Esophagus muscularis mucosa (tissue), 4 donors: ENCODE results near the gene LMF2. TPM values are rescaled to one million over a fixed set of nuclear protein-coding genes. Genes with fewer than 3 reads are reported as not detected.

Experiments
- DNase-seq: peaks from one replicate; pipeline ENCODE4 v3.0.0-alpha.2; 2017; ENCODE audit errors: extremely low spot score
- H3K27ac ChIP-seq, 4 donors: fragments of 200-600 bp; sonication (generic); replicated peaks in 1 of 4; 1 replicate in 3 of 4; 2 replicates in 1 of 4; pipeline ENCODE4 v1.5.1; 2016 to 2019; ENCODE audit warnings: mild to moderate bottlenecking in 1 of 4
- H3K27me3 ChIP-seq, 4 donors: fragments of 200-600 bp; sonication (generic); one replicate each; pipeline versions ENCODE4 v1.5.1 to v1.6.0; 2016 to 2019
- H3K36me3 ChIP-seq, 4 donors: fragments of 200-600 bp; sonication (generic); one replicate each; pipeline ENCODE4 v1.5.1; 2016 to 2019
- H3K4me1 ChIP-seq, 4 donors: fragments of 200-600 bp; sonication (generic); one replicate each; pipeline ENCODE4 v1.5.1; 2016 to 2019
- H3K4me3 ChIP-seq, 4 donors: fragments of 200-600 bp; sonication (generic); 1 replicate in 2 of 4; 2 replicates in 2 of 4; pipeline ENCODE4 v1.5.1; 2016 to 2019; ENCODE audit warnings: mild to moderate bottlenecking in 4 of 4, moderate library complexity in 1 of 4
- H3K9me3 ChIP-seq, 4 donors: fragments of 200-600 bp; sonication (generic); 1 replicate in 3 of 4; 2 replicates in 1 of 4; pipeline ENCODE4 v1.5.1; 2016 to 2019
- EP300 ChIP-seq: sonication (generic); formaldehyde crosslinking; IDR thresholded peaks from one replicate; pipeline ENCODE4 v1.6.1; 2017; ENCODE audit warnings: antibody characterized with exemption
- POLR2A ChIP-seq: fragments of 450-650 bp; IDR thresholded peaks from one replicate; pipeline ENCODE4 v1.6.1; 2017; ENCODE audit warnings: antibody characterized with exemption, moderate library complexity, mild to moderate bottlenecking, low read depth
- POLR2AphosphoS5 ChIP-seq, 2 donors: sonication (generic); formaldehyde crosslinking; IDR thresholded peaks; one replicate each; pipeline ENCODE4 v1.6.1; 2017; ENCODE audit warnings: antibody characterized with exemption in 2 of 2
- WGBS: methylation state at CpG from one replicate; pipeline ENCODE4 v1.1.5; 2018; 5-methylcytosine and 5-hydroxymethylcytosine counted together
- intact Hi-C: fragments of 100-400 bp; cut with DNase I; formaldehyde crosslinking; loops from one replicate; pipeline ENCODE4 v1.15.1; 2023
- total RNA-seq, 4 donors: library from RNA; depleted of rRNA; stranded (reverse); fragments of >200 nt; gene quantifications; one replicate each; pipeline versions ENCODE4 v1.1.0 to v1.2.1, GENCODE V29; 2016
- TF ChIP-seq, protein P1 (sequence below), 3 experiments: fragments of 200-600 bp in 2 of 3; fragments of 450-650 bp in 1 of 3; sonication (generic) in 2 of 3; IDR thresholded peaks; one replicate each; pipeline ENCODE4 v1.5.1; 2017 to 2019; ENCODE audit warnings: antibody characterized with exemption in 3 of 3, mild to moderate bottlenecking in 2 of 3, moderate library complexity in 1 of 3

The LMF2 gene
- total RNA-seq, 4 donors from 2014 or later, result 34.9 to 67.1 (median 46.8) TPM

- Histone ChIP-seq H3K4me3 (no peak overlapping the region), H3K27ac (no peak overlapping the region), H3K4me1 (peaks cover 0 to 11% (median 4%) of the 10 kb centered on the region in 4 donors), H3K9me3 (no peaks in the 10 kb centered on the region), H3K27me3 (peaks cover 0 to 11% (median 0%) of the 10 kb centered on the region in 4 donors), H3K36me3 (peaks cover 25 to 35% (median 31%) of the 10 kb centered on the region in 4 donors)
- DNase-seq, result no peak
- intact Hi-C loops, result no loop called here
- WGBS, result 87% methylated on average over 12 of the region's 12 CpGs
- TF ChIP-seq, protein P1, sequence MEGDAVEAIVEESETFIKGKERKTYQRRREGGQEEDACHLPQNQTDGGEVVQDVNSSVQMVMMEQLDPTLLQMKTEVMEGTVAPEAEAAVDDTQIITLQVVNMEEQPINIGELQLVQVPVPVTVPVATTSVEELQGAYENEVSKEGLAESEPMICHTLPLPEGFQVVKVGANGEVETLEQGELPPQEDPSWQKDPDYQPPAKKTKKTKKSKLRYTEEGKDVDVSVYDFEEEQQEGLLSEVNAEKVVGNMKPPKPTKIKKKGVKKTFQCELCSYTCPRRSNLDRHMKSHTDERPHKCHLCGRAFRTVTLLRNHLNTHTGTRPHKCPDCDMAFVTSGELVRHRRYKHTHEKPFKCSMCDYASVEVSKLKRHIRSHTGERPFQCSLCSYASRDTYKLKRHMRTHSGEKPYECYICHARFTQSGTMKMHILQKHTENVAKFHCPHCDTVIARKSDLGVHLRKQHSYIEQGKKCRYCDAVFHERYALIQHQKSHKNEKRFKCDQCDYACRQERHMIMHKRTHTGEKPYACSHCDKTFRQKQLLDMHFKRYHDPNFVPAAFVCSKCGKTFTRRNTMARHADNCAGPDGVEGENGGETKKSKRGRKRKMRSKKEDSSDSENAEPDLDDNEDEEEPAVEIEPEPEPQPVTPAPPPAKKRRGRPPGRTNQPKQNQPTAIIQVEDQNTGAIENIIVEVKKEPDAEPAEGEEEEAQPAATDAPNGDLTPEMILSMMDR (IDR thresholded peaks at IDR 0.05), result no peak
- TF ChIP-seq EP300, result no peak
These were observed 7.0 kb downstream of the LMF2 start for GRCh38 chr22:50500452-50500851.

GRCh38 chr22:50498322-50498890, 9.1 kb downstream of the LMF2 start:
- H3K36me3 ChIP-seq, result peaks cover 11 to 16% (median 14%) of the 10 kb centered on the region in 4 donors
- no peak overlapping the region for H3K4me3 ChIP-seq
- H3K27me3 ChIP-seq, result peaks cover 0 to 11% (median 0%) of the 10 kb centered on the region in 4 donors
- 21% methylated on average over 13 of the region's 13 CpGs for WGBS
- no peak for TF ChIP-seq POLR2A
- TF ChIP-seq, protein P1 (IDR thresholded peaks at IDR 0.05), result peak in 2 of 3 experiments; percentile 36 to 62
- H3K4me1 ChIP-seq, result peaks cover 0 to 5% (median 0%) of the 10 kb centered on the region in 4 donors
- H3K27ac ChIP-seq, result no peak overlapping the region
- H3K9me3 ChIP-seq, result no peaks in the 10 kb centered on the region
- no peak for DNase-seq
- intact Hi-C loops, result no loop called here

- intact Hi-C loops, result no loop called here
- Histone ChIP-seq H3K4me1 (peaks cover 0 to 5% (median 0%) of the 10 kb centered on the region in 4 donors), H3K27me3 (peaks cover 0 to 11% (median 0%) of the 10 kb centered on the region in 4 donors), H3K36me3 (peaks cover 0 to 3% (median under 1%) of the 10 kb centered on the region in 4 donors), H3K4me3 (no peak overlapping the region), H3K9me3 (no peaks in the 10 kb centered on the region), H3K27ac (no peak overlapping the region)
- DNase-seq, result no peak
- TF ChIP-seq POLR2A (no peak), POLR2AphosphoS5 (IDR thresholded peaks at IDR 0.05) (no peak), EP300 (no peak)
- TF ChIP-seq, protein P1 (IDR thresholded peaks at IDR 0.05), result no peak
- 91% methylated on average over 6 of the region's 6 CpGs for WGBS
These were observed 10.4 kb downstream of the LMF2 start for GRCh38 chr22:50497093-50497492.

GRCh38 chr22:50490531-50491308, 16.8 kb downstream of the LMF2 start:
- Histone ChIP-seq H3K36me3 (no peaks in the 10 kb centered on the region), H3K9me3 (no peaks in the 10 kb centered on the region), H3K4me1 (no peaks in the 10 kb centered on the region), H3K27me3 (peaks cover 0 to 43% (median 3%) of the 10 kb centered on the region in 4 donors), H3K4me3 (no peak overlapping the region), H3K27ac (no peak overlapping the region)
- intact Hi-C loops, result no loop called here
- no peak for DNase-seq
- WGBS, result 71% methylated on average over 27 of the region's 27 CpGs
- TF ChIP-seq EP300 (no peak), POLR2A (no peak), POLR2AphosphoS5 (IDR thresholded peaks at IDR 0.05) (no peak)
- TF ChIP-seq, protein P1 (IDR thresholded peaks at IDR 0.05), result no peak
